B cell (primary cell): Measurements from ENCODE around the gene HOPX. TPM values are rescaled to one million over a fixed set of nuclear protein-coding genes. Genes with fewer than 3 reads are reported as not detected.
A peak's percentile ranks its signal among the peaks of the same experiment; 100 is the strongest.

Experiments
- ATAC-seq: fragments of 200-7000 bp; cut with Tn5 transposase; one replicate; pipeline ENCODE4 v1.10.0; 2021; ENCODE audit warnings: low read depth, mild to moderate bottlenecking, moderate number of reproducible peaks, moderate library complexity
- CTCF ChIA-PET: fragments of 350-600 bp; sonication (Branson Sonifier 250); formaldehyde crosslinking; loops from one replicate; lab custom pipeline; 2021; ENCODE audit warnings: antibody characterized with exemption, inconsistent platforms; lab: Charles Lee
- POLR2A ChIA-PET: fragments of 350-600 bp; sonication (Branson Sonifier 250); formaldehyde crosslinking; loops from one replicate; lab custom pipeline; 2021; ENCODE audit warnings: antibody characterized with exemption; lab: Charles Lee
- DNase-seq: peaks from one replicate; pipeline ENCODE4 v3.0.0; 2013
- H2AFZ ChIP-seq: 2 replicates; pipeline ENCODE4 v1.6.1; 2012; ENCODE audit warnings: mild to moderate bottlenecking, low read depth, low read length; ENCODE audit not compliant: insufficient read depth, poor library complexity, severe bottlenecking
- H3K27ac ChIP-seq, 2 donors: 1 replicate in 1 of 2; 2 replicates in 1 of 2; pipeline ENCODE4 v1.5.1; 2012 to 2013; ENCODE audit warnings: low read length in 2 of 2, mild to moderate bottlenecking in 2 of 2, moderate library complexity in 1 of 2
- H3K27me3 ChIP-seq, 4 experiments: fragments of 200-600 bp in 1 of 4; sonication (generic) in 1 of 4; replicated peaks in 1 of 4; 1 replicate in 2 of 4; 2 replicates in 2 of 4; pipeline versions ENCODE4 v1.6.1 to v1.7.0; 2013 to 2016; ENCODE audit warnings: low read length in 3 of 4, mild to moderate bottlenecking in 2 of 4, mixed read lengths in 1 of 4, moderate library complexity in 1 of 4; ENCODE audit not compliant: insufficient read depth in 4 of 4, control insufficient read depth in 3 of 4; ENCODE audit errors: control extremely low read depth in 1 of 4
- H3K36me3 ChIP-seq, 2 experiments: replicated peaks in 1 of 2; 1 replicate in 1 of 2; 2 replicates in 1 of 2; pipeline versions ENCODE4 v1.6.1 to v1.7.1; 2013; ENCODE audit warnings: low read length in 1 of 2; ENCODE audit not compliant: insufficient read depth in 2 of 2, control insufficient read depth in 1 of 2; ENCODE audit errors: control extremely low read depth in 1 of 2, extremely low read depth in 1 of 2
- H3K4me1 ChIP-seq, 2 donors: fragments of 200-600 bp in 1 of 2; sonication (generic) in 1 of 2; 1 replicate in 1 of 2; 2 replicates in 1 of 2; pipeline versions ENCODE4 v1.5.1 to v1.6.1; 2013 to 2017; ENCODE audit warnings: low read length in 2 of 2; ENCODE audit not compliant: control insufficient read depth in 2 of 2, insufficient read depth in 2 of 2
- H3K4me2 ChIP-seq: replicated peaks from 2 replicates; pipeline ENCODE3; 2012; ENCODE audit warnings: mild to moderate bottlenecking, low read depth, low read length; ENCODE audit not compliant: poor library complexity, severe bottlenecking
- H3K4me3 ChIP-seq, 5 experiments: fragments of 200-600 bp in 1 of 5; sonication (generic) in 1 of 5; 1 replicate in 3 of 5; 2 replicates in 2 of 5; pipeline versions ENCODE4 v1.5.1 to v1.7.0; 2011 to 2016; ENCODE audit warnings: low read length in 4 of 5, mild to moderate bottlenecking in 4 of 5, low read depth in 2 of 5, control low read depth in 1 of 5, moderate library complexity in 1 of 5; ENCODE audit not compliant: insufficient read depth in 1 of 5; ENCODE audit errors: control extremely low read depth in 1 of 5, extremely low read depth in 1 of 5
- H3K79me2 ChIP-seq: fragments of 200-600 bp; sonication (generic); one replicate; pipeline ENCODE4 v1.6.0; 2016; ENCODE audit warnings: low read length; ENCODE audit not compliant: control insufficient read depth, insufficient read depth
- H3K9ac ChIP-seq: fragments of 200-600 bp; sonication (generic); 2 replicates; pipeline ENCODE4 v1.6.1; 2017; ENCODE audit warnings: mild to moderate bottlenecking, low read length, moderate library complexity
- H3K9me3 ChIP-seq, 3 donors: one replicate each; pipeline versions ENCODE4 v1.6.1 to v1.7.1; 2013; ENCODE audit warnings: low read length in 2 of 3; ENCODE audit not compliant: control insufficient read depth in 2 of 3, insufficient read depth in 1 of 3; ENCODE audit errors: control extremely low read depth in 1 of 3
- H4K20me1 ChIP-seq: 2 replicates; pipeline ENCODE4 v1.6.0; 2012; ENCODE audit warnings: mild to moderate bottlenecking, low read length; ENCODE audit not compliant: insufficient read depth, control insufficient read depth, poor library complexity, severe bottlenecking
- H3K27ac Mint-ChIP-seq: one replicate; pipeline ENCODE4 v1.8.0; 2021; ENCODE audit warnings: mixed read lengths
- H3K27me3 Mint-ChIP-seq: one replicate; pipeline ENCODE4 v1.8.0; 2021; ENCODE audit warnings: mixed read lengths
- H3K4me1 Mint-ChIP-seq: one replicate; pipeline ENCODE4 v1.8.0; 2021; ENCODE audit warnings: mixed read lengths
- H3K4me3 Mint-ChIP-seq: one replicate; pipeline ENCODE4 v1.8.0; 2021; ENCODE audit warnings: mixed read lengths
- H3K9me3 Mint-ChIP-seq: one replicate; pipeline ENCODE4 v1.8.0; 2022; ENCODE audit warnings: mixed read lengths; ENCODE audit not compliant: insufficient read depth
- EZH2 ChIP-seq: IDR thresholded peaks from 2 replicates; pipeline ENCODE4 v1.6.1; 2012; ENCODE audit warnings: borderline replicate concordance, low read depth, mild to moderate bottlenecking, moderate library complexity, low read length; ENCODE audit not compliant: insufficient read depth, poor library complexity, severe bottlenecking
- WGBS: methylation state at CpG from one replicate; pipeline ENCODE4 v1.1.5; 2013; ENCODE audit warnings: missing lambda C conversion rate; ENCODE audit not compliant: insufficient coverage; 5-methylcytosine and 5-hydroxymethylcytosine counted together
- intact Hi-C: fragments of 100-400 bp; cut with micrococcal nuclease; formaldehyde crosslinking; loops from one replicate; pipeline ENCODE4 v1.10.0; 2022
- polyA plus RNA-seq: library from polyadenylated mRNA; depleted of rRNA; stranded (reverse); fragments of >200 nt; gene quantifications from 2 replicates; pipeline ENCODE4 v1.2.3, GENCODE V29; 2012
- total RNA-seq, 2 donors: library from RNA; stranded (reverse); fragments of 120-200 nt in 1 of 2; gene quantifications; 1 replicate in 1 of 2; 2 replicates in 1 of 2; pipeline versions ENCODE4 v1.2.3 to v1.2.4, GENCODE V29; 2013 to 2022
- TF ChIP-seq, protein P1 (sequence below): fragments of 200-600 bp; IDR thresholded peaks from one replicate; pipeline ENCODE4 v1.8.0; 2022; ENCODE audit warnings: antibody characterized with exemption, mild to moderate bottlenecking

Gene HOPX
- total and polyA plus RNA-seq, 2 donors (not counting 1 experiment from before 2014, with no cell fraction given), result 7.4 to 29.2 TPM

DNA sequence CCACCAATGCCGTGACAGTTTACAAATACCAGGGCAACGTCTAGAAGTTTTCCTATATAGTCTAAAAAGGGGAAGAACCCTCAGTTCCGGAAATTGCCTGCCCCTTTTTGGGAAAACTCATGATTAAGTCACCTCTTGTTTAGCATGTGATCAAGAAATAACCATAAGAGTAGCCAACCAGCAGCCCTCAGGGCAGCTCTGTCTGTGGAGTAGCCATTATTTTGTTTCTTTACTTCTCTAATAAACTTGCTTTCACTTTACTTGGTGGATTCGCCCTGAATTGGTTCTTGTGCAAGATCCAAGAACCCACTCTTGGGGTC lies 20.0 kb upstream of the HOPX start:
- Histone ChIP-seq H3K27me3 (no peaks in the 10 kb centered on the region), H3K9ac (no peak overlapping the region), H3K79me2 (no peaks in the 10 kb centered on the region), H3K27ac (no peak overlapping the region), H3K9me3 (no peaks in the 10 kb centered on the region), H3K4me1 (peaks cover 0 to 4% of the 10 kb centered on the region in 2 donors), H3K4me3 (no peak overlapping the region), H4K20me1 (no peaks in the 10 kb centered on the region), H3K4me2 (no peak overlapping the region), H2AFZ (no peak overlapping the region), H3K36me3 (no peaks in the 10 kb centered on the region)
- Mint-ChIP-seq H3K4me1 (peaks cover 6% of the 10 kb centered on the region), H3K27me3 (no peaks in the 10 kb centered on the region), H3K4me3 (no peak overlapping the region), H3K27ac (no peak overlapping the region), H3K9me3 (no peaks in the 10 kb centered on the region)
- no peak for DNase-seq
- TF ChIP-seq, protein P1, sequence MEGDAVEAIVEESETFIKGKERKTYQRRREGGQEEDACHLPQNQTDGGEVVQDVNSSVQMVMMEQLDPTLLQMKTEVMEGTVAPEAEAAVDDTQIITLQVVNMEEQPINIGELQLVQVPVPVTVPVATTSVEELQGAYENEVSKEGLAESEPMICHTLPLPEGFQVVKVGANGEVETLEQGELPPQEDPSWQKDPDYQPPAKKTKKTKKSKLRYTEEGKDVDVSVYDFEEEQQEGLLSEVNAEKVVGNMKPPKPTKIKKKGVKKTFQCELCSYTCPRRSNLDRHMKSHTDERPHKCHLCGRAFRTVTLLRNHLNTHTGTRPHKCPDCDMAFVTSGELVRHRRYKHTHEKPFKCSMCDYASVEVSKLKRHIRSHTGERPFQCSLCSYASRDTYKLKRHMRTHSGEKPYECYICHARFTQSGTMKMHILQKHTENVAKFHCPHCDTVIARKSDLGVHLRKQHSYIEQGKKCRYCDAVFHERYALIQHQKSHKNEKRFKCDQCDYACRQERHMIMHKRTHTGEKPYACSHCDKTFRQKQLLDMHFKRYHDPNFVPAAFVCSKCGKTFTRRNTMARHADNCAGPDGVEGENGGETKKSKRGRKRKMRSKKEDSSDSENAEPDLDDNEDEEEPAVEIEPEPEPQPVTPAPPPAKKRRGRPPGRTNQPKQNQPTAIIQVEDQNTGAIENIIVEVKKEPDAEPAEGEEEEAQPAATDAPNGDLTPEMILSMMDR, result no peak
- no peak for TF ChIP-seq EZH2
- CTCF ChIA-PET, result no interaction called here
- no peak for ATAC-seq
- POLR2A ChIA-PET, result no interaction called here
- 45% methylated on average over 2 of the region's 4 CpGs for WGBS
- intact Hi-C loops, result no loop called here

DNA sequence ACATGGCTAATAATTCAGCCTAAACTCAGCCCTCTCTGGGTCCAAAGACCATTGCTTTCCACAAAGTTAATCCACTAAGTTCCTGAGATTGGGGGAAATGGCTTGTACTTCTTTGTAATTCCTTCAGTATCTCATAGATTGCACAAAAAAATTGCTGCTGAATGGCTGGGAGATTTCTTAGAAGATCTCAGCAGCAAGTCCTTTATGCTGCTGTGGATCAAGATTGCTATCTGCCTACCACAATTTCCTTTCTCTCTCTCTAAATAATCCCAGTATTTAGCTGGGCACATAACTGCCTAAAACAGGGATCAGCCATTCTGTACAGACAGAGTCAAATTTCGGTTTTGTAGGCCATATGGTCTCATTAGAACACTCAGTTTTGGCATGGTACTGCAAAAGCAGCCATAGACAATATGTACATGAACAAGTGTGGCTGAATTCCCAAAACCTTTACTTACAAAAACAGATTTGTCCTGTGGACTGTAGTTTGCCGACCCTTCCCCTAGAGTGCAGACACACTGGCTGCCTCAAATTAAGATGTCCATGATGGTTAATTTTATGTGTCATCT lies 18.5 kb upstream of the HOPX start:
- POLR2A ChIA-PET, result no interaction called here

More for the DNA sequence above, 18.5 kb upstream of the HOPX start:
- H3K4me3 ChIP-seq, result no peak overlapping the region
- no peaks in the 10 kb centered on the region for H3K9me3 Mint-ChIP-seq
- H3K9ac ChIP-seq, result no peak overlapping the region
- WGBS, result 50% methylated on average over 1 of the region's 2 CpGs
- no peaks in the 10 kb centered on the region for H3K36me3 ChIP-seq
- H3K27ac Mint-ChIP-seq, result no peak overlapping the region
- H2AFZ ChIP-seq, result peak overlapping the region; percentile 5
- ATAC-seq (no peak), DNase-seq (no peak)
- intact Hi-C loops, result no loop called here
- no peaks in the 10 kb centered on the region for H4K20me1 ChIP-seq
- H3K4me1 ChIP-seq, result peaks cover 0 to 4% of the 10 kb centered on the region in 2 donors
- CTCF ChIA-PET, result no interaction called here
- H3K27me3 ChIP-seq, result no peaks in the 10 kb centered on the region
- H3K4me2 ChIP-seq, result no peak overlapping the region
- H3K4me3 Mint-ChIP-seq, result no peak overlapping the region
- no peak overlapping the region for H3K27ac ChIP-seq
- no peaks in the 10 kb centered on the region for H3K79me2 ChIP-seq
- no peaks in the 10 kb centered on the region for H3K9me3 ChIP-seq
- no peaks in the 10 kb centered on the region for H3K27me3 Mint-ChIP-seq
- peaks cover 6% of the 10 kb centered on the region for H3K4me1 Mint-ChIP-seq
- TF ChIP-seq, protein P1, result no peak
- no peak for TF ChIP-seq EZH2
